Activated naive CD4-positive, alpha-beta T cell treated with Interleukin-2 at 50 U/mL for 16 hours (primary cell): ENCODE results near the gene TAF1C.
"Not testable (repeated sequence)": the region's sequence is repeated elsewhere in the genome, so short reads cannot be mapped to it uniquely, and the experiment has no call there.

Source experiments
- DNase-seq: peaks from one replicate; pipeline ENCODE4 v3.0.0-alpha.2; 2020

Gene TAF1C

GRCh38 chr16:84207251-84207650 lies 20.4 kb upstream of the TAF1C start:
- DNase-seq, result no peak

- DNase-seq, result no peak
These were observed 19.3 kb upstream of the TAF1C start for GRCh38 chr16:84205976-84206691.

GRCh38 chr16:84205123-84205522 lies 18.3 kb upstream of the TAF1C start:
- DNase-seq, result not testable (repeated sequence)

DNA sequence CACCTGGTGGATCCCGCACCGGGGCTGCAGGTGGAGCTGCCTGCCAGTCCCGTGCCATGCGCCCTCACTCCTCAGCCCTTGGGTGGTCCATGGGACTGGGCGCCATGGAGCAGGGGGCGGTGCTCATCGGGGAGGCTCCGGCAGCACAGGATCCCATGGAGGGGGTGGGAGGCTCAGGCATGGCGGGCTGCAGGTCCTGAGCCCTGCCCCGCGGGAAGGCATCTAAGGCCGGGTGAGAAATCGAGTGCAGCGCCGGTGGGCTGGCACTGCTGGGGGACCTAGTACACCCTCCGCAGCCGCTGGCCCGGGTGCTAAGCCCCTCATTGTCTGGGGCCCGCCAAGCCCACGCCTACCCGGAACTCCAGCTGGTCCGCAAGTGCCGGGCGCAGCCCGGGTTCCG lies 17.7 kb upstream of the TAF1C start:
- DNase-seq, result not testable (repeated sequence)

DNA sequence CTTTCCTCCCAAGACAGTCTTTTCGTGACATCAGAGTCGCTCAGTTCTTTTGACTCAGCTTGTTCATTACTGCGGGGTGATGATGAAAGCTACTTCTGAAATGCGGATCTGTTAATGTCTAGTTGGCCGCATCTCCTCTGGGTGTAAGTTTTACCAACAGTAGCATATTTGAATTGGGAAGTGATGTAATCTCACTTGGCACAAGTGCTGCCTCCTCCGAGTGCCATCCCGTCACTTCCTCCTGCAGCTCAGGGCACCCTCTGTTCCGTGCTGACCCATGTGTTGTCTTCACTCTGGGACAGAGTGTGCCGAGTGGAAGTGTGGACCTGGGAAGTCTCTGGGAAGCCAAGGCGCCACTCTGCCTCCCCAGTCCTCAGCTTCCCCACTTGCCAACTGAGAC lies 13.0 kb upstream of the TAF1C start:
- no peak for DNase-seq

DNA sequence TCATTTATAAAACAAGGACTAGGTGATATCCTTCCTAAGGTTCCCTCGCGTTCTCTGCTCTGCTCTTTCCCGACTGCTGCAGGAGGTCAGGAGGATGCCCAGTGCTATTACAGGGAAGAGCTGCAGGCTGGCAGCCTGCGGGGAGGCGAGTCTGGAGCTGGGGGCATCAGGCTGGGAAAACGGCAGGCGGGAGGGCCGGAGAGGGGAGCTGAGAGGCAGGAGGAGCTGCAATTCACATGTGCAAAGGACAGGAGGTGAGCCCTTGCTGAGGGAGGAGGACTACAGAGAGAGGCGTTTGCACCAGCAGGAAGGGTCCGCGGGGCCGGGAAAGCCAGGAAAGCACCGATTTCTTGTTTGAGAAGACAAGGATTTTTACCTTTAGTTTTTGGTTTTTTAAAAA lies 12.2 kb upstream of the TAF1C start:
- DNase-seq, result no peak

GRCh38 chr16:84198401-84198800 lies 11.5 kb upstream of the TAF1C start:
- no peak for DNase-seq

- DNase-seq, result no peak
These were observed 10.7 kb upstream of the TAF1C start for GRCh38 chr16:84197466-84198128.

DNA sequence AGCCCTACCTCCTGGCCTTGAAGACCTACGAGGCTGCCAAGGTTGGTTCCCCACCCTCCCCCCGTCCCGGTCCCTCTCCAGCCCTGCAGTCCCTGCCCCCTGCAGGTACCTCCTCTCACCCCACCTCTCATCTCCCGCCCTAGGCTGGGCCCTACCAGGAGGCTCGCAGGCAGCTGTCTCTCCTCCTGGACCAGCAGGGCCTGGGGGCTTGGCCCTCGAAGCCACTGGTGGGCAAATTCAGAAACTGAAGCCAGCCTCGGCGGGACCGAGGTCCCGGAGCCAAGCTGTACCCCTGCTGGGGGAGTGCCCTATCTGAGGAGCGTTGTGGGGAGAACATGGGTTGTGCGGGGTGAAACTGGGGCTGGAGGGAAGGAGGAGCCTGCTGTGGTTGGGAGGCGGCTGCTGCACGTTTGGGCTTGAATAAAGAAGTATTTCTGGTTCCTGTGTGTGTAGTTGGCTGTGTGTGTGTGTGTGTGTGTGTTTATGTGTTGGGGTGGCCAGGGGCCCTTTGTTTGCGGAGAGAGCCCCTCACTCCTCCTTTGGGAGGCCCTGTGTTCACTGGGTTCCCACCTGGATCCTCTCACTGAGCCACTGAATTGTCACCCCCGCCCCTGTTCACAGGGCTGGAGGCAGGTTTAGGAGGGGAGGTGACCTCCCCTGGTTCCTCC lies 10.0 kb upstream of the TAF1C start:
- DNase-seq, result no peak

DNA sequence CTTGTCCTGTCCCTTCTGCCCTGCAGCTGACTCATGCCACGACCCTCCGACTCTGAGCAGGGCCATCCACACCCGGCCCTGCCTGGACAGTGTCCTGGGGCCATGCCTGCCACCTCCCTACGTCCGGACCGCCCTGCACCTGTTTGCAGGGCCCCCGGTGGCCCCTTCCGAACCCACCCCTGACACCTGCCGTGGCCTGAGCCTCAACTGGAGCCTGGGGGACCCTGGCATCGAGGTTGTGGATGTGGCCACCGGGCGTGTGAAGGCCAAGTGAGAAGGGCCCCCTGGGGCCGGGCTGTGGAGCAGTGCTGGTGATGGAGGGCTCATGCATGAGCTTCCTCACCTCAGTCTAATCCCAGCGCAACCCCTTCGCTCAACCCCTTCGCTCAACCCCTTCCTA lies 9.2 kb upstream of the TAF1C start:
- DNase-seq, result no peak

GRCh38 chr16:84195201-84196093 lies 8.6 kb upstream of the TAF1C start:
- DNase-seq, result no peak

- DNase-seq, result peak; percentile 13
These were observed 7.8 kb upstream of the TAF1C start for GRCh38 chr16:84194470-84195200.

DNA sequence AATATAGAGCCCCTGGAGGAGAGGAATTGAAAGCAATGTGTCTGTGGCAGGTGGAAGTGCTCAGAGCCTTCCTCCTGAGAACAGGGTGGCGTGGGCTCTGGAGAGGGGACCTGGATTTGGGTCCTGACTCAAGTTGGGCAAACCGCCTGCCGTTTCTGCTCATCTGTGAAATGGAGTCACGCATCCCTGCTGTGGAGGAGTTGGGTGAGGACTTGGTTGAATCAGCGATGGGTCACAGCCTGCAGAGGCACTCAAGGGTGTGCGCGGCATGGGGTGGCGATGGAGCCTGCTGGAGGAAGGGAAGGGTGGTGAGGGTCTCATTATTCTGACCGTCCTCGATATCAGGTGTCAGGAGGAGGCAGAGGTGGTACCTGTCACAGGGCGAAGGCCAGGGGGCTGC lies 7.2 kb upstream of the TAF1C start:
- DNase-seq, result no peak

DNA sequence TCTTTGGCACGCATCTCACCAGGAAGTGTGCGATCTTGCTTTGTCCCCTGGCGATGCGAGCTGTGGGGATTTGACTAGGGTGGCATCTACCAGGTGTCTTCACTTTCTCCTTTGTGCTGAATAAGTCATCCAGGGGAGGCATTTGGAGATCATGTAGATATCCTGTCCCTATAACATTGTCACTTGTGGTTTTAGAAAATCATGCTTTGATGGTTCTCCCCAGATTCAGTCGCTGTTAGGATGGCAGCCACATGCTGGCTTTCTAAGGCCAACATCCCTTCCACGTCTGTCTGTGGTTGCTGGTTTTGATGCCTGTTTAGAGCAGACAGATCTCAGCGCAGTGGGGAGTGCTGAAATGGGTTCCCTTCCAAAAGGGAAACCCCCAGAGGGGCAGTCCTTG lies 6.6 kb upstream of the TAF1C start:
- no peak for DNase-seq

- DNase-seq, result no peak
These were observed 4.6 kb upstream of the TAF1C start for GRCh38 chr16:84191466-84191865.

DNA sequence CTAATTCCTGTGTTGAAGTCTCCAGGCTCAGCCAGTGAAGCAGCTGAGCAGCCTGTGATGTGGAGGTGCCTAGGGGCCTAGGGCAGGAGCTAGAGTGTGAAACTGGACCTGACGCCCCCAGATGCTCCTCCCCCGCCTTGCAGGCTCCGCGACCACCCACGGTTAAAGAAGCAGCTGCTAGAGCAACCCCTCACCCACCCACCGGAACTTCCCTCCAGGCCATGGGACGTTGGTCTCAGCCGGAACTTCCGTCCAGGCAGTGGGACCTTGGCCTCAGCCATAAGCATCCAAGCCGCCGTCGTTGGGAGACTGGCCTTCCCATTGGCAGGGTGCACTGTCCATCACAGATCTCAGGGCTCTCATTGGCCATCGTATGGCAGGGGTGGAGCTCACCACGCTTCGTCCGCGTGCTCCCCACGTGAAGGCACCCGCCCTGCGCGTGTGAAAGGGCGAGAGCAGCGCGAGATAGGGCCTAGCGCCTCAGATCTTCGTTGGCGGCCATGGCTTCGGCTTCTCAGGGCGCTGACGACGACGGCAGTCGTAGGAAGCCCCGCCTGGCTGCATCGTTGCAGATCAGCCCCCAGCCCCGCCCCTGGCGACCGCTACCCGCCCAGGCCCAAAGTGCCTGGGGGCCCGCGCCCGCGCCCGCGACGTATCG lies 4.0 kb upstream of the TAF1C start, which contains the start of gene ADAD2:
Gene ADAD2 (plus strand): TSS at position 427 of the 658 bp plus-strand sequence. CDS start 74 bp downstream, at position 501.
- no peak for DNase-seq

- DNase-seq, result no peak
These were observed 2.1 kb downstream of the TAF1C start for GRCh38 chr16:84184775-84185174.

GRCh38 chr16:84183911-84184591 lies 2.8 kb downstream of the TAF1C start:
- no peak for DNase-seq

DNA sequence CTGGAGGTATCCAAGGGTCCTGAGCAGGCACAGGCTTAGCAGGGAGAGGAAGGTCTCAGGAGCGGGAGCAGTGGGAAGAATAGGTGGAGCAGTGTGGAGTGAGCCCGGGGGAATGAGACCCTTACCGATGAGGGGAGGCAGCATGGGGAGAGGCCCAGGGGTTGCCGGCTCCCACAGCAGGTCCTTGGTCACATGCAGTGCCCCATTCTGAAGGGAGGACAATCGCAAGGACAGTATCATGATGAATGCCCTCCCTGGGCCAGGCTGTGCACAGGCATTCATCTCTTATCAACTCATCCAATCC lies 3.3 kb downstream of the TAF1C start:
- no peak for DNase-seq

DNA sequence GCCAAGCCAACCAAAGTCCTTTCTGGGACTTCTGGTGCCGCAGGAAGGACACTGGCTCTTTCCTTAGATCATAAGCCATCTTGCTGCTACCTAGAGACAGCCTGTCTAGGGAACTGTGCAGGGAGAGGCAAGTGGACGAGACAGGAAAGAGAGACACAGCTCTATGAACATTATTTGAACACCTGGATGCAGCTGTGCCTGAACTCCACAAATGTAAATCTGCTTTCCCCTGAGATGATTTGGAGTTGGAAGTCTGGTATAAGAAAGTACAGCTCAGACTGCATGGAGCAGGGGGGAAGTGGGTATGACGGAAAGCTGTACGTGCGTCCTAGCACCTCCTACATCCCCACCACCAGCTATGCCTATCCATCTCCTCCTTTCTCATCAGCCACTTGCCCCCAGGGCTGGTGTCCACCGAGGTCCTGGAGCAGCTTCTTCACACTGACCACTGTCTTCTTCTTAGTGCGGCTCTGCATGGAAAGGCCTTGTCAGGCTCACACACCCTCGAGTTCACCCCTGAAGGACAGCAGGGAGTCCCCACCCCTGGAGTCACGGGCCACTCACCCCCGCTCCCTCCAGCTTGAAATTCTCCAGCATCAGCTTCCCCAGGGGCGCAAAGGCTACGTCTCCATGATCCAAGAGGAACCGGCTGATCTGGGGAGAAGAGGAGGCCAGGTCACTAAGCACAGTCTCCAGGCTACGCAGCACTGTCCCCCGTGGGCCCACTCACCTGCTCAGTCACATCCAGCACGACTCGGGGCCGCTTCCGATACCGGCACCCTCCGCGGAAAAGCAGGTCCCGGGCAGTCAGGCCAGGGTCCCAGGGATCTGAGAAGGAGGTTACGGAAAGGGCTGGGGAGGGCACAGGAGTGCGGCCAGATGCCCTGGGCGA lies 3.9 kb downstream of the TAF1C start:
- DNase-seq, result no peak
